Stimulated activated CD4-positive, alpha-beta T cell treated with anti-CD3 and anti-CD28 coated beads, Interleukin-4, amount 100 ng/mL, for 1 hour (primary cell): ENCODE data around the gene CIB4.
"Not testable (repeated sequence)": the region's sequence is repeated elsewhere in the genome, so short reads cannot be mapped to it uniquely, and the experiment has no call there.

Experiments
- DNase-seq: peaks from one replicate; pipeline ENCODE4 v3.0.0-alpha.2; 2020

Gene CIB4

GRCh38 chr2:26665296-26665695 lies 24.1 kb upstream of the CIB4 start:
- DNase-seq: not testable (repeated sequence)

- DNase-seq: no peak
These were observed 19.3 kb upstream of the CIB4 start for GRCh38 chr2:26660363-26660962.

GRCh38 chr2:26658691-26659346 lies 17.7 kb upstream of the CIB4 start:
- DNase-seq: no peak

GRCh38 chr2:26657265-26657664 lies 16.1 kb upstream of the CIB4 start:
- DNase-seq: no peak

- DNase-seq: no peak
These were observed 14.5 kb upstream of the CIB4 start for GRCh38 chr2:26655611-26656195.

- not testable (repeated sequence) for DNase-seq
These were observed 14.0 kb upstream of the CIB4 start for GRCh38 chr2:26655120-26655519.

- no peak for DNase-seq
These were observed 12.8 kb upstream of the CIB4 start for GRCh38 chr2:26654061-26654340.

GRCh38 chr2:26653207-26654060 lies 12.3 kb upstream of the CIB4 start:
- DNase-seq: no peak

- no peak for DNase-seq
These were observed 11.3 kb upstream of the CIB4 start for GRCh38 chr2:26652361-26653041.

- no peak for DNase-seq
These were observed 10.6 kb upstream of the CIB4 start for GRCh38 chr2:26651799-26652198.

- DNase-seq: no peak
These were observed 10.3 kb upstream of the CIB4 start for GRCh38 chr2:26651470-26651771.

- no peak for DNase-seq
These were observed 9.7 kb upstream of the CIB4 start for GRCh38 chr2:26650713-26651469.

- DNase-seq: no peak
These were observed 9.0 kb upstream of the CIB4 start for GRCh38 chr2:26649992-26650712.

- DNase-seq: no peak
These were observed 8.2 kb upstream of the CIB4 start for GRCh38 chr2:26649322-26649721.

GRCh38 chr2:26648516-26648915 lies 7.3 kb upstream of the CIB4 start:
- DNase-seq: no peak

- DNase-seq: no peak
These were observed 6.8 kb upstream of the CIB4 start for GRCh38 chr2:26647981-26648380.

- no peak for DNase-seq
These were observed 6.0 kb upstream of the CIB4 start for GRCh38 chr2:26646986-26647672.

- DNase-seq: no peak
These were observed 4.6 kb upstream of the CIB4 start for GRCh38 chr2:26645762-26646161.

- DNase-seq: no peak
These were observed 3.1 kb upstream of the CIB4 start for GRCh38 chr2:26644188-26644835.

- no peak for DNase-seq
These were observed 1.3 kb upstream of the CIB4 start for GRCh38 chr2:26642429-26642828.

GRCh38 chr2:26640331-26640745 lies 828 bp downstream of the CIB4 start:
- DNase-seq: no peak
